ENCODE results near the gene PRR29. TPM values are rescaled to one million over a fixed set of nuclear protein-coding genes. Genes with fewer than 3 reads are reported as not detected.

Gene PRR29
- total RNA-seq, 4 donors from 2014 or later = 0.23 to 1.1 (median 0.57) TPM; not detected in 1

GRCh38 chr17:64038331-64039105 lies 40.4 kb downstream of the PRR29 start:
- Histone ChIP-seq H3K9me3 (no peaks in the 10 kb centered on the region), H3K4me1 (no peaks in the 10 kb centered on the region), H3K36me3 (peaks cover 0 to 39% of the 10 kb centered on the region in 2 donors), H3K27me3 (no peaks in the 10 kb centered on the region), H3K27ac (no peak overlapping the region), H3K4me3 (no peak overlapping the region)
- ATAC-seq = no peak
- TF ChIP-seq CTCF (IDR thresholded peaks at IDR 0.05) = no peak
- no peak for TF ChIP-seq POLR2A (IDR thresholded peaks at IDR 0.05)
- no peak for TF ChIP-seq POLR2AphosphoS5 (IDR thresholded peaks at IDR 0.05)
- TF ChIP-seq EP300 (IDR thresholded peaks at IDR 0.05) = no peak
- 40 to 87% methylated on average over 4 to 9 of the region's 16 CpGs for WGBS, 2 donors (ENCODE audit: low coverage in 1 of 2)

GRCh38 chr17:64039106-64039400 lies 40.9 kb downstream of the PRR29 start:
- Histone ChIP-seq H3K36me3 (peaks cover 0 to 45% of the 10 kb centered on the region in 2 donors), H3K27me3 (no peaks in the 10 kb centered on the region), H3K4me3 (no peak overlapping the region), H3K9me3 (no peaks in the 10 kb centered on the region), H3K4me1 (no peaks in the 10 kb centered on the region), H3K27ac (no peak overlapping the region)
- ATAC-seq = no peak
- WGBS, 2 donors (ENCODE audit: low coverage in 1 of 2) = 86 to 97% methylated on average over 3 of the region's 3 CpGs
- TF ChIP-seq EP300 (IDR thresholded peaks at IDR 0.05) (no peak), POLR2AphosphoS5 (IDR thresholded peaks at IDR 0.05) (no peak), CTCF (IDR thresholded peaks at IDR 0.05) (no peak), POLR2A (IDR thresholded peaks at IDR 0.05) (no peak)

GRCh38 chr17:64040206-64040605 lies 42.1 kb downstream of the PRR29 start:
- H3K9me3 ChIP-seq = no peaks in the 10 kb centered on the region
- H3K27ac ChIP-seq = no peak overlapping the region
- TF ChIP-seq CTCF (IDR thresholded peaks at IDR 0.05) = no peak
- no peak for TF ChIP-seq POLR2AphosphoS5 (IDR thresholded peaks at IDR 0.05)
- no peak for TF ChIP-seq POLR2A (IDR thresholded peaks at IDR 0.05)
- TF ChIP-seq EP300 (IDR thresholded peaks at IDR 0.05) = no peak
- H3K27me3 ChIP-seq = no peaks in the 10 kb centered on the region
- H3K36me3 ChIP-seq = peaks cover 0 to 56% of the 10 kb centered on the region in 2 donors
- H3K4me3 ChIP-seq = no peak overlapping the region
- no peak for ATAC-seq
- 63% methylated on average over 6 of the region's 6 CpGs; no CpG with 5 or more reads in 1 of the 2 donors for WGBS, 2 donors (ENCODE audit: low coverage in 1 of 2)
- H3K4me1 ChIP-seq = no peaks in the 10 kb centered on the region

- WGBS, 2 donors (ENCODE audit: low coverage in 1 of 2) = 67% methylated on average over 5 of the region's 11 CpGs; no CpG with 5 or more reads in 1 of the 2 donors
- Histone ChIP-seq H3K27ac (no peak overlapping the region), H3K36me3 (peaks cover 0 to 73% of the 10 kb centered on the region in 2 donors), H3K4me3 (no peak overlapping the region), H3K4me1 (no peaks in the 10 kb centered on the region), H3K27me3 (no peaks in the 10 kb centered on the region), H3K9me3 (no peaks in the 10 kb centered on the region)
- TF ChIP-seq CTCF (IDR thresholded peaks at IDR 0.05) (no peak), EP300 (IDR thresholded peaks at IDR 0.05) (no peak), POLR2A (IDR thresholded peaks at IDR 0.05) (no peak), POLR2AphosphoS5 (IDR thresholded peaks at IDR 0.05) (no peak)
- no peak for ATAC-seq
Measured at GRCh38 chr17:64041912-64042311, 43.8 kb downstream of the PRR29 start.
